ENCODE results near the gene SIGLEC5.

Gene SIGLEC5

DNA sequence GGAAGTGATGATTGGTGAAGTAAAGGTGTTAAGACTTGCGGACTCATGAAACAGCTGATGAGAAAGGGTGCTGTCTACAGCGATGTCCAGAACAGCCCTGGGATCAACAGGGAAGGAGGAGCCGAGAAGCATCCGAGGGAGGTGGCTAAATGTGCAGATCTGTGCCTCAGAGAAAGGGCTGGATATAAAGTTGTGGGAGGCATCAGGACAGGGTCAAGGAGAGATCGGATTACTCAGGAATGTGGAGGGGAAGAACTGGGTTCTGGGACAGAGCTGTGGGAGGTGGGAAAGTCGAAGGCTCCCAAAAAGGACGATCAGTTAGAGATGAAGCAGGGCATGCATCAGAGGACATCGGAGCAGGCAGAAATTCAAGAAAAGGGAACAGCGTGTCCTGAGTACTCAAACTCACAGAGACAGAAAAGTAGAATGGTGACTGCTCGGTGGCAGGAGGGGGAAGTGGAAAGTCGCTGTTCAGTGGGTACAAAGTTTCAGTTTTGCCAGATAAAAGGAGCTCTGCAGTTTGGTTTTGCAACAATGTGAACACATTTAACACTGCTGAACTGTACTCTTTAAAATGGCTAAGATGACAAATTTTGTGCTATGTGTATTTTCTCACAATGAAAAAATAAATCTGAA, 14.6 kb upstream of the SIGLEC5 start:
- no peak overlapping the region for H3K4me3 Mint-ChIP-seq
- peaks cover 27% of the 10 kb centered on the region for H3K27me3 Mint-ChIP-seq (ENCODE audit: low read depth)
- H3K36me3 Mint-ChIP-seq (ENCODE audit: low read depth) = no peaks in the 10 kb centered on the region
- H3K4me1 Mint-ChIP-seq = no peaks in the 10 kb centered on the region
- TF ChIP-seq CTCF (IDR thresholded peaks at IDR 0.05; ENCODE audit: unreplicated experiment in 3 of 3) = no peak
- H3K27ac Mint-ChIP-seq = no peak overlapping the region
- no peaks in the 10 kb centered on the region for H3K9me3 Mint-ChIP-seq

- Mint-ChIP-seq H3K27me3 (ENCODE audit: low read depth) (peaks cover 27% of the 10 kb centered on the region), H3K4me1 (no peaks in the 10 kb centered on the region), H3K27ac (no peak overlapping the region), H3K4me3 (no peak overlapping the region), H3K36me3 (ENCODE audit: low read depth) (no peaks in the 10 kb centered on the region), H3K9me3 (peaks cover 10% of the 10 kb centered on the region)
- no peak for TF ChIP-seq CTCF (IDR thresholded peaks at IDR 0.05; ENCODE audit: unreplicated experiment in 3 of 3)
Observed at GRCh38 chr19:51641648-51642047, 11.4 kb upstream of the SIGLEC5 start.

DNA sequence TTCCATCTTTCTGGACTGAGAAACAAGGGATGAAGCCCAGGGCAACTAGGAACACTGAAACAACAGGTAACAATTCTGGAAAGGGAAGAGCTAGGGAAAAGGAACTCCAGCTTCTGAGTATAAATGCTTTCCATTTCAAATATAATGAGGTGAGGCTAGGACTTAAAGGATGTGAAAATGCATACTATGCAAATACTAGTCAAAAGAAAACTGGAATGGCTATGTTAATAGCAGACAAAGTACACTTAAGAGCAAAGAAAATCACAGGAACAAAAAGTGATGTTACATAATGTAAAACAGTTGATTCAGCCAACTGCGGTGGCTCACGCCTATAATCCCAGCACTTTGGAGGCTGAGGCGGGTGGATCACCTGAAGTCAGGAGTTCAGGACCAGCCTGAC, 10.2 kb upstream of the SIGLEC5 start:
- H3K36me3 Mint-ChIP-seq (ENCODE audit: low read depth) = no peaks in the 10 kb centered on the region
- no peak overlapping the region for H3K27ac Mint-ChIP-seq
- TF ChIP-seq CTCF (IDR thresholded peaks at IDR 0.05; ENCODE audit: unreplicated experiment in 3 of 3) = no peak
- peaks cover 13% of the 10 kb centered on the region for H3K9me3 Mint-ChIP-seq
- no peaks in the 10 kb centered on the region for H3K4me1 Mint-ChIP-seq
- peaks cover 27% of the 10 kb centered on the region for H3K27me3 Mint-ChIP-seq (ENCODE audit: low read depth)
- no peak overlapping the region for H3K4me3 Mint-ChIP-seq

DNA sequence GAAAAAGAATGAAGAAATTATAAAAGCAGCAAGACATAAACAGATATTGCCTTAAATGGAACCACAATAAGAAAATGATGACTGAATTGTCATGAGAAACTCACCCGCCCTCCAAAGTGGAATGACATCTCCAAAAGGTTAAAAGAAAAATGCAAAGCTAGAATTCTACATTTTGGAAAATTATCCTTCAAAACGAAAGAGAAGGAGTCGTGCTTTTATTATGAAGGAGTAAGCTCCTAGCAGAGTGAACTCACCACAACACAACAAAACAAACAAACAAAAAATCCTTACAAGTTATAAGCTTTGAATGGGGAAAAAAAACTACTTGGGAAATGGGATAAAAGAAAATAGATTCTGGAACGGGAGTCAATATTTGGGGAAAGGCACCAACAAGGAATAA, 9.7 kb upstream of the SIGLEC5 start:
- Mint-ChIP-seq H3K9me3 (peaks cover 13% of the 10 kb centered on the region), H3K27me3 (ENCODE audit: low read depth) (peaks cover 26% of the 10 kb centered on the region), H3K4me1 (no peaks in the 10 kb centered on the region), H3K36me3 (ENCODE audit: low read depth) (no peaks in the 10 kb centered on the region), H3K4me3 (no peak overlapping the region), H3K27ac (no peak overlapping the region)
- no peak for TF ChIP-seq CTCF (IDR thresholded peaks at IDR 0.05; ENCODE audit: unreplicated experiment in 3 of 3)

GRCh38 chr19:51637362-51637978, 7.3 kb upstream of the SIGLEC5 start:
- peak in 1 of 3 experiments; percentile 26 for TF ChIP-seq CTCF (IDR thresholded peaks at IDR 0.05; ENCODE audit: unreplicated experiment in 3 of 3)
- Mint-ChIP-seq H3K27ac (no peak overlapping the region), H3K9me3 (peaks cover 15% of the 10 kb centered on the region), H3K4me3 (no peak overlapping the region), H3K27me3 (ENCODE audit: low read depth) (peaks cover 22% of the 10 kb centered on the region), H3K36me3 (ENCODE audit: low read depth) (no peaks in the 10 kb centered on the region), H3K4me1 (no peaks in the 10 kb centered on the region)

- no peaks in the 10 kb centered on the region for H3K4me1 Mint-ChIP-seq
- peaks cover 17% of the 10 kb centered on the region for H3K9me3 Mint-ChIP-seq
- no peaks in the 10 kb centered on the region for H3K36me3 Mint-ChIP-seq (ENCODE audit: low read depth)
- no peak overlapping the region for H3K27ac Mint-ChIP-seq
- no peak for TF ChIP-seq CTCF (IDR thresholded peaks at IDR 0.05; ENCODE audit: unreplicated experiment in 3 of 3)
- H3K27me3 Mint-ChIP-seq (ENCODE audit: low read depth) = peaks cover 8% of the 10 kb centered on the region
- H3K4me3 Mint-ChIP-seq = no peak overlapping the region
Observed at GRCh38 chr19:51632126-51632525, 1.9 kb upstream of the SIGLEC5 start.
